SU-DHL-6 (cell line): ENCODE data around the gene HLA-DOA.

Experiments
- H2AFZ ChIP-seq: fragments of 200-600 bp; sonication (generic); 2 replicates; pipeline ENCODE4 v1.6.1; 2014; ENCODE audit warnings: low read depth, mild to moderate bottlenecking, moderate library complexity, mixed read lengths, antibody characterized with exemption, low read length; ENCODE audit not compliant: severe bottlenecking
- H3F3A ChIP-seq: fragments of 200-600 bp; shearing (Covaris generic); 2 replicates; pipeline ENCODE4 v1.6.0; 2016; ENCODE audit warnings: antibody characterized with exemption, mild to moderate bottlenecking; ENCODE audit not compliant: insufficient read depth
- H3K27ac ChIP-seq: fragments of 200-600 bp; sonication (generic); 2 replicates; pipeline ENCODE4 v1.5.1; 2016; ENCODE audit warnings: low read depth, mild to moderate bottlenecking, low read length, moderate library complexity, mixed read lengths
- H3K27me3 ChIP-seq: fragments of 200-600 bp; sonication (generic), shearing (Covaris generic); 2 replicates; pipeline ENCODE4 v1.6.0; 2014; ENCODE audit warnings: mild to moderate bottlenecking, low read length
- H3K36me3 ChIP-seq: fragments of 200-600 bp; sonication (generic); 2 replicates; pipeline ENCODE4 v1.6.1; 2014; ENCODE audit warnings: mild to moderate bottlenecking, low read length, mixed read lengths
- H3K4me2 ChIP-seq: fragments of 300-600, 200-600 bp; shearing (Covaris generic), sonication (generic); 2 replicates; pipeline ENCODE4 v1.6.0; 2014; ENCODE audit warnings: low read length, low read depth, mild to moderate bottlenecking; ENCODE audit not compliant: poor library complexity, severe bottlenecking
- H3K4me3 ChIP-seq: fragments of 200-600 bp; sonication (generic); 2 replicates; pipeline ENCODE4 v1.5.1; 2014; ENCODE audit warnings: antibody characterized with exemption, low read length, mild to moderate bottlenecking, mixed read lengths; ENCODE audit not compliant: insufficient read depth, poor library complexity, severe bottlenecking
- H3K79me2 ChIP-seq: fragments of 200-600 bp; sonication (generic); 2 replicates; pipeline ENCODE4 v1.6.1; 2014; ENCODE audit warnings: mild to moderate bottlenecking, low read length, moderate library complexity; ENCODE audit not compliant: insufficient read depth
- H3K9ac ChIP-seq: fragments of 200-600 bp; sonication (generic); 2 replicates; pipeline ENCODE4 v1.7.0; 2014; ENCODE audit warnings: mild to moderate bottlenecking, low read length
- H3K9me2 ChIP-seq: fragments of 200-600 bp; sonication (generic); replicated peaks from 2 replicates; pipeline ENCODE4 v1.6.1; 2014; ENCODE audit warnings: low read length; ENCODE audit not compliant: insufficient read depth
- H3K9me3 ChIP-seq: fragments of 200-600 bp; sonication (generic); 2 replicates; pipeline ENCODE4 v1.6.1; 2014; ENCODE audit warnings: low read length, mixed read lengths; ENCODE audit not compliant: insufficient read depth
- H4K20me1 ChIP-seq: fragments of 200-600 bp; sonication (generic); 2 replicates; pipeline ENCODE4 v1.6.1; 2014; ENCODE audit warnings: low read depth, mild to moderate bottlenecking, antibody characterized with exemption, low read length, moderate library complexity, mixed read lengths
- CTCF ChIP-seq: fragments of 200-600 bp; sonication (generic); IDR thresholded peaks from one replicate; pipeline ENCODE4 v1.5.1; 2017; ENCODE audit warnings: antibody characterized with exemption, mild to moderate bottlenecking, low read length, moderate library complexity; ENCODE audit not compliant: insufficient read depth, poor library complexity, severe bottlenecking
- EZH2phosphoT487 ChIP-seq: fragments of 200-600 bp; sonication (generic), shearing (Covaris generic); conservative IDR thresholded peaks from 2 replicates; pipeline ENCODE4 v1.6.1; 2018; ENCODE audit warnings: mild to moderate bottlenecking, antibody characterized with exemption, low read length, moderate library complexity, mixed read lengths

HLA-DOA gene

GRCh38 chr6:33008944-33009861 lies at the start of gene HLA-DOA:
TSS of gene HLA-DOA (minus strand) at chr6:33009591.
- H3K27me3 ChIP-seq = no peaks in the 10 kb centered on the region
- peaks cover 5% of the 10 kb centered on the region; the same call in 1 of the 2 replicates for H3K79me2 ChIP-seq
- no peaks in the 10 kb centered on the region for H3K36me3 ChIP-seq
- peak within 1 kb of the TSS; percentile 36 for H3K27ac ChIP-seq
- TF ChIP-seq EZH2phosphoT487 = no peak
- no peak for TF ChIP-seq CTCF
- H3K4me3 ChIP-seq = peak within 1 kb of the TSS; percentile 89
- H2AFZ ChIP-seq = peak within 1 kb of the TSS; percentile 86
- H3K9ac ChIP-seq = peak within 1 kb of the TSS; percentile 76
- H4K20me1 ChIP-seq = no peaks in the 10 kb centered on the region
- peak within 1 kb of the TSS; percentile 64 for H3K4me2 ChIP-seq
- H3K9me3 ChIP-seq = no peaks in the 10 kb centered on the region
- H3K9me2 ChIP-seq = no peaks in the 10 kb centered on the region
- 0 out of 2 replicates have a peak, but pooled peaks cover under 1% of the 10 kb centered on the region for H3F3A ChIP-seq

GRCh38 chr6:33057222-33058150 lies 48.1 kb upstream of the HLA-DOA start:
- Histone ChIP-seq H3K27me3 (no peaks in the 10 kb centered on the region), H3K79me2 (no peaks in the 10 kb centered on the region), H4K20me1 (no peaks in the 10 kb centered on the region), H3F3A (peaks cover 15% of the 10 kb centered on the region), H3K27ac (no peak overlapping the region), H3K36me3 (peaks cover 11% of the 10 kb centered on the region), H3K9ac (no peak overlapping the region), H3K9me2 (no peaks in the 10 kb centered on the region), H3K9me3 (peaks cover 11% of the 10 kb centered on the region; the same call in 1 of the 2 replicates), H3K4me3 (no peak overlapping the region), H2AFZ (peak overlapping the region; percentile 60), H3K4me2 (peak overlapping the region; percentile 1)
- TF ChIP-seq CTCF (no peak), EZH2phosphoT487 (no peak)

GRCh38 chr6:33053230-33053629 lies 43.8 kb upstream of the HLA-DOA start:
- Histone ChIP-seq H3K4me3 (no peak overlapping the region), H3K27ac (no peak overlapping the region), H3K36me3 (no peaks in the 10 kb centered on the region), H3K9ac (no peak overlapping the region), H3F3A (no peaks in the 10 kb centered on the region), H3K4me2 (no peak overlapping the region), H3K9me3 (0 out of 2 replicates have a peak, but pooled peaks cover 5% of the 10 kb centered on the region), H4K20me1 (no peaks in the 10 kb centered on the region), H2AFZ (no peak overlapping the region), H3K27me3 (no peaks in the 10 kb centered on the region), H3K9me2 (no peaks in the 10 kb centered on the region), H3K79me2 (no peaks in the 10 kb centered on the region)
- TF ChIP-seq EZH2phosphoT487 (no peak), CTCF (no peak)
